ENCODE data around the gene ARHGEF26.

Gene ARHGEF26

GRCh38 chr3:154164387-154164786, 43.2 kb downstream of the ARHGEF26 start:
- Histone ChIP-seq H3K4me1 (ENCODE audit: insufficient read depth, low read length) (0 out of 2 replicates have a peak, but pooled peaks cover 5% of the 10 kb centered on the region), H3K9me3 (ENCODE audit: insufficient read depth, low read depth, low read length) (no peaks in the 10 kb centered on the region), H3K27me3 (ENCODE audit: insufficient read depth, low read length) (no peaks in the 10 kb centered on the region), H3K9ac (ENCODE audit: low read depth, low read length) (no peak overlapping the region), H3K27ac (ENCODE audit: low read length) (no peak overlapping the region), H3K4me3 (ENCODE audit: low read length) (no peak overlapping the region), H3K36me3 (ENCODE audit: insufficient read depth, low read depth, low read length) (no peaks in the 10 kb centered on the region)

GRCh38 chr3:154168998-154169795, 48.0 kb downstream of the ARHGEF26 start:
- H3K4me1 ChIP-seq (ENCODE audit: insufficient read depth, low read length) = 0 out of 2 replicates have a peak, but pooled peaks cover 5% of the 10 kb centered on the region
- no peaks in the 10 kb centered on the region for H3K36me3 ChIP-seq (ENCODE audit: insufficient read depth, low read depth, low read length)
- H3K4me3 ChIP-seq (ENCODE audit: low read length) = no peak overlapping the region
- H3K9me3 ChIP-seq (ENCODE audit: insufficient read depth, low read depth, low read length) = no peaks in the 10 kb centered on the region
- H3K27ac ChIP-seq (ENCODE audit: low read length) = no peak overlapping the region
- H3K9ac ChIP-seq (ENCODE audit: low read depth, low read length) = no peak overlapping the region
- no peaks in the 10 kb centered on the region for H3K27me3 ChIP-seq (ENCODE audit: insufficient read depth, low read length)

DNA sequence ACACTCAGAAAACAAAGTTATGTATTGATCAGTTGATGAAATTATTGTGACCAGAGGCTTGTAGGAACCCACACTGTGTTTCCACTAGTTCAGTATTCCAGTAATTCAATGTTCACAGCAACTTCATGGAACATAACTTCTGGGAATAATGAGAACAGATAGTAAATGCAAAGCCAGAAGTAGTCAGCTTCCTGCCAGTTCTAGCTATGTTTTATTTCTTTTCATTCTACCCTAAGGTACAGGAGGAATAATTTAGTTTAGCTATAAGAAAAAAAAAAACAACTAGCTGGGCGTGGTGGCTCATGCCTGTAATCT, 48.6 kb downstream of the ARHGEF26 start:
- Histone ChIP-seq H3K4me1 (ENCODE audit: insufficient read depth, low read length) (peaks cover 10% of the 10 kb centered on the region), H3K4me3 (ENCODE audit: low read length) (no peak overlapping the region), H3K9me3 (ENCODE audit: insufficient read depth, low read depth, low read length) (no peaks in the 10 kb centered on the region), H3K27me3 (ENCODE audit: insufficient read depth, low read length) (no peaks in the 10 kb centered on the region), H3K27ac (ENCODE audit: low read length) (no peak overlapping the region), H3K36me3 (ENCODE audit: insufficient read depth, low read depth, low read length) (no peaks in the 10 kb centered on the region), H3K9ac (ENCODE audit: low read depth, low read length) (no peak overlapping the region)

DNA sequence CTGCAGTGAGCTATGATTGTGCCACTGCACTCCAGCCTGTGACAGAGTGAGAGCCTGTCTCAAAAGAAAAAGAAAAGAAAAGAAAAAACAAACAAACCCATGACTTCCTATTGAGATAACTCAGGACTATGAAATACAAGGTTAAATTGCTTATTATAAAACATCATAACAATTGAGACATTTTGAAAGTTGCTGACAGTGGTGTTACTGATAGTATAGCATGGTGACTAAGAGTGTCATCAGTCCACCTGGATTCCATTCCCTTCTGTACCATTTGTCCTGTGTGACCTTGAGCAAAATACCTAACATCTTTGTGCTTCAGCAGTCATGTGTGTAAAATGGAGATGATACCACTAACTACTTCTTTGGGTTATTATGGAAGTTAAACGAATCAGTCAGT, 49.1 kb downstream of the ARHGEF26 start:
- H3K4me3 ChIP-seq (ENCODE audit: low read length) = no peak overlapping the region
- H3K27ac ChIP-seq (ENCODE audit: low read length) = no peak overlapping the region
- no peak overlapping the region for H3K9ac ChIP-seq (ENCODE audit: low read depth, low read length)
- no peaks in the 10 kb centered on the region for H3K27me3 ChIP-seq (ENCODE audit: insufficient read depth, low read length)
- H3K4me1 ChIP-seq (ENCODE audit: insufficient read depth, low read length) = peaks cover 15% of the 10 kb centered on the region
- no peaks in the 10 kb centered on the region for H3K36me3 ChIP-seq (ENCODE audit: insufficient read depth, low read depth, low read length)
- no peaks in the 10 kb centered on the region for H3K9me3 ChIP-seq (ENCODE audit: insufficient read depth, low read depth, low read length)

- Histone ChIP-seq H3K36me3 (ENCODE audit: insufficient read depth, low read depth, low read length) (no peaks in the 10 kb centered on the region), H3K4me1 (ENCODE audit: insufficient read depth, low read length) (peaks cover 27% of the 10 kb centered on the region), H3K27ac (ENCODE audit: low read length) (no peak overlapping the region), H3K27me3 (ENCODE audit: insufficient read depth, low read length) (no peaks in the 10 kb centered on the region), H3K9me3 (ENCODE audit: insufficient read depth, low read depth, low read length) (no peaks in the 10 kb centered on the region), H3K9ac (ENCODE audit: low read depth, low read length) (no peak overlapping the region), H3K4me3 (ENCODE audit: low read length) (no peak overlapping the region)
Measured at GRCh38 chr3:154175041-154175440, 53.9 kb downstream of the ARHGEF26 start.

DNA sequence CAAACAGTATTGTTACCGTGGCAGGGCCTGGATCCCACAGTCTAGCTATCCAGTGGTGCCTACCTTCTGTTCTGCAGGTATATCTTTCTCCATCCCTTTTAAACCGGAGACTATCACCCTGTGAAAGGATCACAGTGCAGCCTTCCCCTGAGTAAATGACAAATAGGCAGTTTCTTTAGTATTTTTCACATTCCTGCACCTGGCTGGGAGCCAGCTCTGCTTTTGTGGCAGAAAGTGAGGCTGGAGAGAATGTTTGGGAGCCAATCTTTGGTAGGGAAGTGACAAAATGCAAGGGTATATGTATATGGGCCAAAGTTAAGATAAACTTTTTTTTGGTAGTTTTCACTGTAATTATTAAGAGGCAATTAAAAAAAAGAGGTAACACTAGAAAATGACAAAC, 54.8 kb downstream of the ARHGEF26 start:
- no peaks in the 10 kb centered on the region for H3K9me3 ChIP-seq (ENCODE audit: insufficient read depth, low read depth, low read length)
- no peaks in the 10 kb centered on the region for H3K36me3 ChIP-seq (ENCODE audit: insufficient read depth, low read depth, low read length)
- no peak overlapping the region for H3K4me3 ChIP-seq (ENCODE audit: low read length)
- no peaks in the 10 kb centered on the region for H3K27me3 ChIP-seq (ENCODE audit: insufficient read depth, low read length)
- no peak overlapping the region for H3K27ac ChIP-seq (ENCODE audit: low read length)
- peaks cover 27% of the 10 kb centered on the region for H3K4me1 ChIP-seq (ENCODE audit: insufficient read depth, low read length)
- H3K9ac ChIP-seq (ENCODE audit: low read depth, low read length) = no peak overlapping the region

DNA sequence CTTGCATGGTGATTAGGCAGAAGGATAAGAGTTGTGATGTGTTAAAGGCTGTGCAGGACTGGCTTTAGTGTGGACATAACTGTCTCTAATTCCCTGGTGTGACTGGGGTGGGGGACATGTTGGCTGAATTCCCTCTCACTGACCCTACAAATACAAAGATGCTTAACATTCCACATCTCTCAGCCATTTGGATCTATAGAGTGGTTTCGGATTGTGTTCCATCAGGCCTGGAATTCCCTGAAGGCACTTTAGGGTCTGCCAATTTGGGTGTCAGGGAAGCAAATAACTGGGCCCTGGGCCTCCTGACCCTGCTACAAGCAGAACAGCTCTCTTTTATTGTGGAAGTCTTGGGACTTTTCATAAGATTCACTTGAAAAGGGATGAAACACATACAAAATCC, 56.2 kb downstream of the ARHGEF26 start:
- no peak overlapping the region for H3K9ac ChIP-seq (ENCODE audit: low read depth, low read length)
- no peaks in the 10 kb centered on the region for H3K27me3 ChIP-seq (ENCODE audit: insufficient read depth, low read length)
- no peaks in the 10 kb centered on the region for H3K36me3 ChIP-seq (ENCODE audit: insufficient read depth, low read depth, low read length)
- peaks cover 27% of the 10 kb centered on the region for H3K4me1 ChIP-seq (ENCODE audit: insufficient read depth, low read length)
- H3K27ac ChIP-seq (ENCODE audit: low read length) = no peak overlapping the region
- H3K9me3 ChIP-seq (ENCODE audit: insufficient read depth, low read depth, low read length) = no peaks in the 10 kb centered on the region
- H3K4me3 ChIP-seq (ENCODE audit: low read length) = no peak overlapping the region

GRCh38 chr3:154178172-154178571, 57.0 kb downstream of the ARHGEF26 start:
- H3K27ac ChIP-seq (ENCODE audit: low read length) = no peak overlapping the region
- no peaks in the 10 kb centered on the region for H3K36me3 ChIP-seq (ENCODE audit: insufficient read depth, low read depth, low read length)
- H3K9me3 ChIP-seq (ENCODE audit: insufficient read depth, low read depth, low read length) = no peaks in the 10 kb centered on the region
- no peaks in the 10 kb centered on the region for H3K27me3 ChIP-seq (ENCODE audit: insufficient read depth, low read length)
- H3K4me1 ChIP-seq (ENCODE audit: insufficient read depth, low read length) = peaks cover 27% of the 10 kb centered on the region
- H3K9ac ChIP-seq (ENCODE audit: low read depth, low read length) = no peak overlapping the region
- H3K4me3 ChIP-seq (ENCODE audit: low read length) = no peak overlapping the region

DNA sequence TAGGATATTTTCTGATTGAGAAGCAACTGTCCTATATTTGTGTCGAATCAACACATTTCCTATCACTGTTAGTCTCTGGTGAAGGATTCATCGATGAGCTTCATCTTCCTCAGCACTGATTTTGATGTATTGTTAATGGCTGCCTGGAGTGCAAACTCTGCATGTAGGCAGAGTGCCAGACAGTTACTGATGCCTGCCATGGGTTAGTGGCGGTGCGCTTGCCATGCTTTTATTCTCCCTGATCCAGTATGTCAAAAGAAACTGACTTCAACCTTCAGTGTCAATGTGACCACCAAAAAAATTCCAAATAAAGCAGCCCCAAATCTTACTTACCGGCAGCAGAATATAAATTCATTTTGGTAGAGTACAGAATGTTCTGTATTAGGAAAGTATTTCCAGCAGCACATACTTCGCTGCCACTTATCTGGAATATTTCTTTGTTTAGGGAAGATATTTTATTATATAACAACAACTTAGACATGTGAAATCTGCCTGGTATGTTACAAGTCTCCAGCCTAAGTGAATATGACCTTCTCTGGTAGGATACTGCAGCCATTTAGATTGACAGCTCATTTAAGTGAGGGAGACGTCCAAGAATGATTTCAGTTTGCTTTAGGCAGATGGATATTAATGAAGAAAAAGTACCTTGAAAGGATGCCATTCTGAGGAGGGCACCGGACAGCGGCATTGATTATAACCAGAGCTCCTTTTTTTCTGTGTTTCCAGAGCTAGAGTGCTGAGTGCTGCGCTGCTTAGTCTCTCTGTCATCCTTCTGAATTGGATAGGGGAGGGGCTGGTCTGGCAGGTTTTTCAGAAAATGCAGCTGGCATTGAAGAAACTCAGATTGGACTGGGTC, 59.9 kb downstream of the ARHGEF26 start:
- Histone ChIP-seq H3K27ac (ENCODE audit: low read length) (no peak overlapping the region), H3K9ac (ENCODE audit: low read depth, low read length) (no peak overlapping the region), H3K36me3 (ENCODE audit: insufficient read depth, low read depth, low read length) (no peaks in the 10 kb centered on the region), H3K27me3 (ENCODE audit: insufficient read depth, low read length) (no peaks in the 10 kb centered on the region), H3K4me3 (ENCODE audit: low read length) (no peak overlapping the region), H3K9me3 (ENCODE audit: insufficient read depth, low read depth, low read length) (no peaks in the 10 kb centered on the region), H3K4me1 (ENCODE audit: insufficient read depth, low read length) (peaks cover 4% of the 10 kb centered on the region)

DNA sequence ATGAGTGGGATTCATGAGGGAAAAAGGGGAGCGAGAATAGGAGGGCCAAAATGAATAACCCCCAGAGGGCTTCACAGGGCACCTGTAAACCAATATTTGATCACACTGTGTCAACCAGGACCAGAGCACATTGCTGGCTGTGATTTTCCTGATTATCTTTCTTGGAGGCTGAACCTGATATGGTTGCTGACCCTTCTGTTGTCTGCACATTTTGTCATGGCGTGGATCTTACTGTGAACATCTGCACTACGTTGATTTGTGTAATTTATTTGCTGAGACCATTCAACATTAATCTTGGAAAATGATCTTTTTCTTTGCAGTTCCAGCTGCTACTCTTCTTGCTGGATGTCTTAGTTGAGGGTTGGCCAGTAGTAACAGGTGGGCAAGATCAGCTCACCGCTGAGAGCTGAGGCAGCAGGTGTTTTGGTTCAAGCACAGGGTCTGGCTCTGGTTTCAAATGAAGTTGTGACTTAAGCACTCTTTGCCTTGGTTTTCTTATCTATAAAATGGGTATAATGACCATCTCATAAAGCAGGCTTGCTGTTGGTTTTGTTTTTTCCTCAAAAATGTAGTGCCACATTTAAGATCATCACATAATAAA, 61.2 kb downstream of the ARHGEF26 start:
- no peaks in the 10 kb centered on the region for H3K27me3 ChIP-seq (ENCODE audit: insufficient read depth, low read length)
- H3K9me3 ChIP-seq (ENCODE audit: insufficient read depth, low read depth, low read length) = no peaks in the 10 kb centered on the region
- no peaks in the 10 kb centered on the region; the same call in 1 of the 2 replicates for H3K4me1 ChIP-seq (ENCODE audit: insufficient read depth, low read length)
- H3K36me3 ChIP-seq (ENCODE audit: insufficient read depth, low read depth, low read length) = no peaks in the 10 kb centered on the region
- H3K4me3 ChIP-seq (ENCODE audit: low read length) = no peak overlapping the region
- H3K9ac ChIP-seq (ENCODE audit: low read depth, low read length) = no peak overlapping the region
- no peak overlapping the region for H3K27ac ChIP-seq (ENCODE audit: low read length)

GRCh38 chr3:154182975-154183374, 61.8 kb downstream of the ARHGEF26 start:
- Histone ChIP-seq H3K36me3 (ENCODE audit: insufficient read depth, low read depth, low read length) (no peaks in the 10 kb centered on the region; the same call in 1 of the 2 replicates), H3K4me3 (ENCODE audit: low read length) (no peak overlapping the region), H3K4me1 (ENCODE audit: insufficient read depth, low read length) (no peaks in the 10 kb centered on the region), H3K27ac (ENCODE audit: low read length) (no peak overlapping the region), H3K27me3 (ENCODE audit: insufficient read depth, low read length) (no peaks in the 10 kb centered on the region), H3K9me3 (ENCODE audit: insufficient read depth, low read depth, low read length) (no peaks in the 10 kb centered on the region), H3K9ac (ENCODE audit: low read depth, low read length) (no peak overlapping the region)
